Psoas muscle (tissue), 8 donors: Measurements from ENCODE around the gene BRIP1. TPM values are rescaled to one million over a fixed set of nuclear protein-coding genes. Genes with fewer than 3 reads are reported as not detected.
"Not testable (repeated sequence)": the region's sequence is repeated elsewhere in the genome, so short reads cannot be mapped to it uniquely, and the experiment has no call there.

ENCODE experiments used
- ATAC-seq, 4 donors: fragments of 200-7000 bp; cut with Tn5 transposase; one replicate each; pipeline ENCODE4 v1.9.1; 2020; ENCODE audit warnings: moderate library complexity in 3 of 4, mild to moderate bottlenecking in 2 of 4
- DNase-seq, 2 donors: peaks; one replicate each; pipeline ENCODE4 v3.0.0-alpha.2; 2020
- H3K27ac ChIP-seq: fragments of 200-600 bp; one replicate; pipeline ENCODE4 v1.8.0; 2022
- H3K27me3 ChIP-seq, 3 donors: fragments of 200-600 bp in 1 of 3; one replicate each; pipeline versions ENCODE4 v1.6.1 to v1.8.0; 2013 to 2022; ENCODE audit warnings: low read length in 2 of 3, mild to moderate bottlenecking in 2 of 3, moderate library complexity in 1 of 3; ENCODE audit not compliant: insufficient read depth in 3 of 3
- H3K36me3 ChIP-seq, 2 donors: fragments of 200-600 bp in 1 of 2; one replicate each; pipeline versions ENCODE4 v1.6.1 to v1.8.0; 2013 to 2022; ENCODE audit warnings: low read depth in 1 of 2, mild to moderate bottlenecking in 1 of 2, moderate library complexity in 1 of 2; ENCODE audit not compliant: insufficient read depth in 1 of 2
- H3K4me1 ChIP-seq: fragments of 200-600 bp; one replicate; pipeline ENCODE4 v1.8.0; 2022
- H3K4me3 ChIP-seq: fragments of 200-600 bp; one replicate; pipeline ENCODE4 v1.8.0; 2022; ENCODE audit warnings: mild to moderate bottlenecking
- H3K9me3 ChIP-seq: fragments of 200-600 bp; one replicate; pipeline ENCODE4 v1.8.0; 2022
- CTCF ChIP-seq: fragments of 200-600 bp; IDR thresholded peaks from one replicate; pipeline ENCODE4 v1.8.0; 2022; ENCODE audit warnings: antibody characterized with exemption
- WGBS, 3 donors: extraction: QIAGEN DNeasy Blood & Tissue Kit; methylation state at CpG; one replicate each; pipeline versions ENCODE4 v1.1.6 to v1.1.7; 2013; 5-methylcytosine and 5-hydroxymethylcytosine counted together
- intact Hi-C, 2 donors: fragments of 100-400 bp; cut with DNase I; formaldehyde crosslinking; loops; one replicate each; pipeline versions ENCODE4 v1.11.0 to v1.14.2; 2022
- polyA plus RNA-seq, 3 donors: library from polyadenylated mRNA; stranded (reverse); fragments of 200-250 nt; gene quantifications; one replicate each; pipeline ENCODE4 v1.2.3, GENCODE V29; 2013
- total RNA-seq, 4 donors: library from RNA; stranded (reverse); fragmentation: NEBNext Ultra II Directional in 2 of 4; extraction: Animal tissue kit (Norgen Biotek cat#: 25700) in 2 of 4; gene quantifications; one replicate each; pipeline versions ENCODE4 v1.2.1 to v1.2.4, GENCODE V29; 2021 to 2023
- donor health status: healthy with polysubstance abuse.
- donor health status: DM: no; HTN: no; CAD: no; lungs with moderate emphysema.
- donor health status: Bipolar disorder and iron deficiency.
- donor health status: healthy.
- donor health status: DM: yes; HTN: yes; CAD: no.
- donor health status: DM: no; HTN: no; CAD: no.
- donor health status: DM: no; HTN: no; CAD: no.
- donor health status: DM: yes; HTN: yes; CAD: no.

BRIP1 gene
- total and polyA plus RNA-seq, 7 donors, result 0.03 to 0.40 (median 0.19) TPM; not detected in 1

GRCh38 chr17:61724777-61725176, 138.6 kb downstream of the BRIP1 start:
- TF ChIP-seq CTCF, result no peak
- ATAC-seq (no peak), DNase-seq (no peak)
- intact Hi-C loops, result no loop called here
- Histone ChIP-seq H3K27ac (no peak overlapping the region), H3K4me1 (no peaks in the 10 kb centered on the region), H3K9me3 (no peaks in the 10 kb centered on the region), H3K4me3 (no peak overlapping the region), H3K36me3 (no peaks in the 10 kb centered on the region), H3K27me3 (no peaks in the 10 kb centered on the region)
- WGBS, 3 donors, result 96 to 98% (median 97%) methylated on average over 1 of the region's 1 CpG

GRCh38 chr17:61723914-61724313, 139.4 kb downstream of the BRIP1 start:
- DNase-seq (no peak), ATAC-seq (no peak)
- Histone ChIP-seq H3K27me3 (no peaks in the 10 kb centered on the region), H3K9me3 (no peaks in the 10 kb centered on the region), H3K27ac (no peak overlapping the region), H3K36me3 (no peaks in the 10 kb centered on the region), H3K4me1 (no peaks in the 10 kb centered on the region), H3K4me3 (no peak overlapping the region)
- 96 to 100% (median 98%) methylated on average over 1 of the region's 1 CpG for WGBS, 3 donors
- TF ChIP-seq CTCF, result no peak
- intact Hi-C loops, result no loop called here

GRCh38 chr17:61723183-61723582, 140.1 kb downstream of the BRIP1 start:
- H3K9me3 ChIP-seq, result peaks cover 7% of the 10 kb centered on the region
- H3K27ac ChIP-seq, result no peak overlapping the region
- H3K4me1 ChIP-seq, result no peaks in the 10 kb centered on the region
- TF ChIP-seq CTCF, result no peak
- DNase-seq, result no peak
- intact Hi-C loops, result no loop called here
- H3K4me3 ChIP-seq, result no peak overlapping the region
- no peaks in the 10 kb centered on the region for H3K36me3 ChIP-seq
- no peak for ATAC-seq
- H3K27me3 ChIP-seq, result no peaks in the 10 kb centered on the region

GRCh38 chr17:61722398-61722797, 140.9 kb downstream of the BRIP1 start:
- no peak overlapping the region for H3K4me3 ChIP-seq
- H3K4me1 ChIP-seq, result no peaks in the 10 kb centered on the region
- DNase-seq, result no peak
- no peaks in the 10 kb centered on the region for H3K36me3 ChIP-seq
- intact Hi-C loops, result no loop called here
- no peak for ATAC-seq
- no peak overlapping the region for H3K27ac ChIP-seq
- 96 to 97% (median 97%) methylated on average over 2 of the region's 2 CpGs for WGBS, 3 donors
- peaks cover 8% of the 10 kb centered on the region for H3K9me3 ChIP-seq
- no peaks in the 10 kb centered on the region for H3K27me3 ChIP-seq
- TF ChIP-seq CTCF, result no peak

- Histone ChIP-seq H3K27me3 (no peaks in the 10 kb centered on the region), H3K4me3 (no peak overlapping the region), H3K4me1 (no peaks in the 10 kb centered on the region), H3K9me3 (peaks cover 8% of the 10 kb centered on the region), H3K36me3 (no peaks in the 10 kb centered on the region), H3K27ac (no peak overlapping the region)
- no peak for DNase-seq
- no peak for TF ChIP-seq CTCF
- no peak for ATAC-seq
- WGBS, 3 donors, result 95% methylated on average over 4 of the region's 4 CpGs
- intact Hi-C loops, result no loop called here
Measured at GRCh38 chr17:61720016-61720795, 143.1 kb downstream of the BRIP1 start.

- H3K4me3 ChIP-seq, H3K27ac ChIP-seq, H3K27me3 ChIP-seq, ATAC-seq, H3K4me1 ChIP-seq, H3K9me3 ChIP-seq, H3K36me3 ChIP-seq, intact Hi-C loops, DNase-seq: not testable (repeated sequence)
- WGBS, 3 donors, result 96 to 99% (median 99%) methylated on average over 8 of the region's 8 CpGs
Measured at GRCh38 chr17:61719220-61719619, 144.1 kb downstream of the BRIP1 start.
